Measurements from ENCODE around the gene JAKMIP1. TPM values are rescaled to one million over a fixed set of nuclear protein-coding genes. Genes with fewer than 3 reads are reported as not detected.

The JAKMIP1 gene
- total RNA-seq, 1 experiment from 2014 or later: not detected

- TF ChIP-seq CTCF (conservative IDR thresholded peaks at IDR 0.05) (no peak), EZH2 (IDR thresholded peaks at IDR 0.05; ENCODE audit: low read depth) (no peak)
- BruUV-seq (replicated peaks): no TSS peak
- DNase-seq: no peak
These were observed 5.2 kb upstream of the JAKMIP1 start for GRCh38 chr4:6205567-6205931.

GRCh38 chr4:6204871-6205566 is 4.7 kb upstream of the JAKMIP1 start:
- intact Hi-C loops (cut with micrococcal nuclease; ENCODE audit: unreplicated experiment): no loop called here
- no peaks in the 10 kb centered on the region for H3K9me2 ChIP-seq (ENCODE audit: insufficient read depth)
- no peaks in the 10 kb centered on the region for H3K36me3 ChIP-seq (ENCODE audit: low read depth)
- no peak overlapping the region for H2AFZ ChIP-seq
- H3K4me2 ChIP-seq: no peak overlapping the region
- peaks cover 52% of the 10 kb centered on the region for H3K27me3 ChIP-seq (ENCODE audit: insufficient read depth, low read depth)
- DNase-seq: no peak
- TF ChIP-seq EZH2 (IDR thresholded peaks at IDR 0.05; ENCODE audit: low read depth): no peak
- no peaks in the 10 kb centered on the region for H3K79me2 ChIP-seq (ENCODE audit: low read depth)
- CTCF ChIA-PET: no interaction called here
- BruUV-seq (replicated peaks): no TSS peak
- H4K20me1 ChIP-seq (ENCODE audit: insufficient read depth): no peaks in the 10 kb centered on the region
- H3K27ac ChIP-seq: no peak overlapping the region
- no peaks in the 10 kb centered on the region for H3K4me1 ChIP-seq (replicated peaks; ENCODE audit: insufficient read depth)
- no peak overlapping the region for H3K4me3 ChIP-seq
- POLR2A ChIA-PET (ENCODE audit: unreplicated experiment): no interaction called here
- H3K9me3 ChIP-seq (ENCODE audit: insufficient read depth, low read depth): no peaks in the 10 kb centered on the region
- H3F3A ChIP-seq (ENCODE audit: insufficient read depth, low read depth): no peaks in the 10 kb centered on the region

More at GRCh38 chr4:6205567-6205931, 5.2 kb upstream of the JAKMIP1 start:
- H3K27ac ChIP-seq: no peak overlapping the region
- no peaks in the 10 kb centered on the region for H3K9me3 ChIP-seq (ENCODE audit: insufficient read depth, low read depth)
- no peak overlapping the region for H2AFZ ChIP-seq
- no peaks in the 10 kb centered on the region for H3K79me2 ChIP-seq (ENCODE audit: low read depth)
- H3F3A ChIP-seq (ENCODE audit: insufficient read depth, low read depth): no peaks in the 10 kb centered on the region
- H3K4me3 ChIP-seq: no peak overlapping the region
- ChIA-PET CTCF (no interaction called here), POLR2A (ENCODE audit: unreplicated experiment) (no interaction called here)
- no peaks in the 10 kb centered on the region for H3K36me3 ChIP-seq (ENCODE audit: low read depth)
- H3K4me2 ChIP-seq: no peak overlapping the region
- H3K27me3 ChIP-seq (ENCODE audit: insufficient read depth, low read depth): peaks cover 52% of the 10 kb centered on the region
- H3K4me1 ChIP-seq (replicated peaks; ENCODE audit: insufficient read depth): no peaks in the 10 kb centered on the region
- H4K20me1 ChIP-seq (ENCODE audit: insufficient read depth): no peaks in the 10 kb centered on the region
- intact Hi-C loops (cut with micrococcal nuclease; ENCODE audit: unreplicated experiment): no loop called here
- H3K9me2 ChIP-seq (ENCODE audit: insufficient read depth): no peaks in the 10 kb centered on the region

GRCh38 chr4:6204098-6204497 is 3.7 kb upstream of the JAKMIP1 start:
- BruUV-seq (replicated peaks): no TSS peak
- no peaks in the 10 kb centered on the region for H3K9me2 ChIP-seq (ENCODE audit: insufficient read depth)

More at GRCh38 chr4:6204098-6204497, 3.7 kb upstream of the JAKMIP1 start:
- POLR2A ChIA-PET (ENCODE audit: unreplicated experiment): no interaction called here
- Histone ChIP-seq H4K20me1 (ENCODE audit: insufficient read depth) (no peaks in the 10 kb centered on the region), H3K36me3 (ENCODE audit: low read depth) (no peaks in the 10 kb centered on the region), H2AFZ (no peak overlapping the region), H3K27ac (no peak overlapping the region), H3K4me2 (no peak overlapping the region), H3K79me2 (ENCODE audit: low read depth) (no peaks in the 10 kb centered on the region), H3K4me1 (replicated peaks; ENCODE audit: insufficient read depth) (no peaks in the 10 kb centered on the region), H3K9me3 (ENCODE audit: insufficient read depth, low read depth) (no peaks in the 10 kb centered on the region), H3F3A (ENCODE audit: insufficient read depth, low read depth) (no peaks in the 10 kb centered on the region), H3K4me3 (no peak overlapping the region), H3K27me3 (ENCODE audit: insufficient read depth, low read depth) (peaks cover 51% of the 10 kb centered on the region)
- no peak for DNase-seq
- intact Hi-C loops (cut with micrococcal nuclease; ENCODE audit: unreplicated experiment): no loop called here
- CTCF ChIA-PET: no interaction called here
- TF ChIP-seq CTCF (conservative IDR thresholded peaks at IDR 0.05): no peak
- TF ChIP-seq EZH2 (IDR thresholded peaks at IDR 0.05; ENCODE audit: low read depth): no peak

Measured in PC-9 (cell line).